ENCODE results near the gene BACH2.

- TF ChIP-seq TFCP2L1 (CRISPR knock-in tag; IDR thresholded peaks at IDR 0.05) (no peak), CTCF (IDR thresholded peaks at IDR 0.05) (no peak), REST (IDR thresholded peaks at IDR 0.05) (no peak), TP53 (CRISPR knock-in tag; IDR thresholded peaks at IDR 0.05) (no peak), MAZ (IDR thresholded peaks at IDR 0.05; ENCODE audit: borderline replicate concordance, low read depth, low read length) (no peak), NFE2L2 (conservative IDR thresholded peaks at IDR 0.05; ENCODE audit: low read length) (no peak), KDM5A (IDR thresholded peaks at IDR 0.05) (no peak), CHD2 (IDR thresholded peaks at IDR 0.05; ENCODE audit: low read length, partially characterized antibody) (no peak), RFX5 (IDR thresholded peaks at IDR 0.05) (no peak), EP300 (IDR thresholded peaks at IDR 0.05) (no peak), POLR2A (IDR thresholded peaks at IDR 0.05; ENCODE audit: low read length) (no peak)
Observed at GRCh38 chr6:90086517-90086916, 210.1 kb downstream of the BACH2 start.
